GM21576 (cell line): ENCODE data around the gene ROR1.
A peak's percentile ranks its signal among the peaks of the same experiment; 100 is the strongest.

Experiments used
- ATAC-seq: cut with Tn5 transposase; IDR thresholded peaks from one replicate; pipeline ENCODE4 v1.9.1; 2021; ENCODE audit warnings: mild to moderate bottlenecking, moderate library complexity; ENCODE audit not compliant: unreplicated experiment

Gene ROR1

DNA sequence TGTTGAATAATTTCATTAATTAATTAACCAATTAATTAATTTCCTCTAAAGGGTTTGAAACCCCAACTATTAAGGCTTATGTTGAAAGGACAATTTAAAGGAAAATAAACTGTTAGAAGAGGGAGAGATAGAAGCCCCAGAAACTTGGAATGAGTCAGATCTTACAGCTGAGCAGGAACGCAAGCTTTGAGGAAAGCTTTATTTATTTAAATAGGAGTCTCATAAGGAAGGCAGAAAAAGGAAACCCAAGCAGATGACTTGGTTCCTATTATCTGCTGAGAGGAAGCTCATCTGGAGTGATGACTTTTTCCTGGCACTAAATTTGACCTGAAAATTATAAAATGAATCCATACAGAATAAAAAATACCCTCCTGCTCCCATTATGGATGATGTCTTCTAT, 105.1 kb downstream of the ROR1 start:
- ATAC-seq, result no peak

GRCh38 chr1:63880958-63881576, 107.2 kb downstream of the ROR1 start:
- no peak for ATAC-seq

GRCh38 chr1:63882048-63882704, 108.4 kb downstream of the ROR1 start:
- no peak for ATAC-seq

DNA sequence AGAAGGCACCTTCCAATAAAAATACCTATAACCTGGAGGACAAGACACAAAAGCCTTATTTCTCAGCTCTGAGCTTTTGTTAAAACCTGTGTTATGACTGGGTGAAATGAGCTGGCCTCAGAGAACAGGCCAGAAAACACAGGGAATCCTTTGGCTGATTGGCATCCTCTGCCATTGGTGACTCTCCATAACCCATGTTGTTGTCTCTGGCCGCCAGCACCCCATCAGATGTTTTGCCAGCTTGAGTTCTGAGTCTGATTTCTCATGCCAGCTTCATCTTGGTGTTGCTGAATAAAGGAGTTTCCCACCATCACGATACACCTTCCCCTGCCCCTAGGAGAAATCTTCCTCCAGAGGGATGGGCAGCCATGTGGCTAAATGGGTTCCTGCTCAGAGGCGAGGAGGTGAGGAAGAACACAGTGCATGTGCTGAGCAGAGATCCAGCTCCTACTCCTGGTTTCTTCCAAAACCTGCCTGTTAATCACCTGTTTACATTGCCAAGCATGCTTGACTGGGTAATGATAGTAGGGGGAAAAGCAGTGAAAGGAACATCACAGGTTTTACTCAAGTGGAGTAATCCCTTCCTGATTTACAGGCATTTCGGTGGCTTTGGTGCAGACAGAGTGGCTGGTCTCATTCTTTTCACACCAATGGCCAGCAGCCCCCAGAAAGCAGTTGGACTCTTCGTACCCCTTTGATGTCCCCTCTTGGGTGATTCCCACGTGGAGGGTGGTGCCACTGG, 109.8 kb downstream of the ROR1 start:
- ATAC-seq, result no peak

GRCh38 chr1:63884486-63884885, 110.7 kb downstream of the ROR1 start:
- ATAC-seq, result no peak

DNA sequence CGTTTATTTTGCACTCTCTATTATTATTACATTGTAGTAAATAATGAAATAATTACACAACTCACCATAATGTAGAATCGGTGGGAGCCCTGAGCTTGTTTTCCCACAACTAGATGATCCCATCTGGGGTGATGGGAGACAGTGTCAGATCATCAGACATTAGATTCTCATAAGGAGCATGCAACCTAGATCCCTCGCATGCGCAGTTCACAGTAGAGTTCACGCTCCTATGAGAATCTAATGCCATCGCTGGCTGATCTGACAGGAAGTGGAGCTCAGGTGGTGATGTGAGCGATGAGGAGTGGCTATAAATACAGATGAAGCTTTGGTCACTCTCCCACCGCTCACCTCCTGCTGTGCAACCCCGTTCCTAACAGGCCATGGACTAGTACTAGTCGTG, 112.1 kb downstream of the ROR1 start:
- no peak for ATAC-seq

- no peak for ATAC-seq
These were observed 112.5 kb downstream of the ROR1 start for GRCh38 chr1:63886340-63886739.

GRCh38 chr1:63887809-63888208, 114.0 kb downstream of the ROR1 start:
- ATAC-seq, result peak; percentile 39

GRCh38 chr1:63888984-63889383, 115.2 kb downstream of the ROR1 start:
- ATAC-seq, result no peak

GRCh38 chr1:63890468-63890867, 116.7 kb downstream of the ROR1 start:
- ATAC-seq, result no peak

DNA sequence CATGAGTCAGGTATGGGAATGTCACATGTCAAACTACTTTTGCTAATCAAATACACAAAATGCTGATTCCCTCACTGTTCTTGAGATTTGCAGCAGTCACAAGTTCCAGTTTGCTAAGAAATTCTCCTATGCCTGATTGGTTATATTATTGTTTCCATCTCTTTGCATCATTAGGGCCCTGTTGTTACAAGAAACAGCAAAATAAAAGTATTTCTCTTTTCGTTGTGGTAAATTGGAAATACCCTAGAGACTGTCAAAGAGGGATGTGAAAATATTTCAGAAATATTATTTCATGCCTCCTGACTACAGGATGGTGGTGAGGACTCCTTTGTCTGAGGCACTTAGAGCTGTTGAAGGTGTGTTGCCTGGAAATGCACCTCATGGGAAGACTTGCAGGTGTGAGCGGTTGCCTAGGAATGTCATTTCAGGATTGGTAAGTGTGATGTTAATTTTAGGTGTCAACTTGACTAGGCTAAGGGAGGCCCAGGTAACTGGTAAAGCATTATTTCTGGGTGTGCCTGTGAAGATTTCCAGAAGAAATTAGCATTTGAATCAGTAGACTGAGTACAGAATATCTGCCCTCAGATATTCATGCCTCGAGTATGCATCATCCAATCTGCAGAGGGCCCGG, 117.4 kb downstream of the ROR1 start:
- ATAC-seq, result no peak

GRCh38 chr1:63892632-63893395, 119.0 kb downstream of the ROR1 start:
- peak; percentile 99 for ATAC-seq

DNA sequence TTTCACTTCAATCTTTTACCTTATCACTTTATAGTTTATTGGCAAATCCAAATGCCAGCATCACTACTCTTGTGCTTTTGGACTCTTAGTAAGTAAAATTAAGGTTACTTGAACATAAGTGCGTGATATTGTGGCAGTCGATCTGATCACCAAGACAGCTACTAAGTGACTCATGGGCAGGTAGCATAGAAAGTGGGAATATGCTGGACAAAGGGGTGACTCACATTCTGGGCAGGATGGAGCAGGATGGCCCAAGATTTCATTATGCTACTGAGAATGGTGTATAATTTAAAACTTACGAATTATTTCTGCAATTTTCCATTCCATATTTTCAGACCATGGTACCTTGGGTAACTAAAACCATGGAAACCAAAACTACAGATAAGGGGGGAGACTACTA, 120.2 kb downstream of the ROR1 start:
- no peak for ATAC-seq

- no peak for ATAC-seq
These were observed 120.9 kb downstream of the ROR1 start for GRCh38 chr1:63894627-63895265.

- ATAC-seq, result no peak
These were observed 122.9 kb downstream of the ROR1 start for GRCh38 chr1:63896755-63897154.

GRCh38 chr1:63898428-63899196, 124.8 kb downstream of the ROR1 start:
- no peak for ATAC-seq

DNA sequence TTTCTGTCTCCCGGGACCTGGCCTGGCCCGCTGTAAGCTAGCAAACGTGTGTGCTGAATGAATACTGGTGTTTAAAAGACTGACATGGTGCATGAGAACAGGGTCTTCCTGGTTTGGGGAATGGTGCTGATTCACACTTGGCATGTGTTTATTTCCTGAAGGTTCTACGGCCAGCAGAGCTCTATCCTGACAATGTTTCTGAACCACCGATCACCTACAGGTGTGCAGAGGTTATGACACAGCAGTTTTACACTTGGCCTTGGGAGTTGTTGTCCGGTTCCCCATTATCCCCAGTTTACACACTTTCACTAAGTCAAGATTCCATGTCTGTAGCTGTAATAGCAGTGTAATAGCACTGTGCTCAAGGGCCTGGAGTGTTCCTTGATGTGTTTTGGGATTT, 127.3 kb downstream of the ROR1 start:
- no peak for ATAC-seq

DNA sequence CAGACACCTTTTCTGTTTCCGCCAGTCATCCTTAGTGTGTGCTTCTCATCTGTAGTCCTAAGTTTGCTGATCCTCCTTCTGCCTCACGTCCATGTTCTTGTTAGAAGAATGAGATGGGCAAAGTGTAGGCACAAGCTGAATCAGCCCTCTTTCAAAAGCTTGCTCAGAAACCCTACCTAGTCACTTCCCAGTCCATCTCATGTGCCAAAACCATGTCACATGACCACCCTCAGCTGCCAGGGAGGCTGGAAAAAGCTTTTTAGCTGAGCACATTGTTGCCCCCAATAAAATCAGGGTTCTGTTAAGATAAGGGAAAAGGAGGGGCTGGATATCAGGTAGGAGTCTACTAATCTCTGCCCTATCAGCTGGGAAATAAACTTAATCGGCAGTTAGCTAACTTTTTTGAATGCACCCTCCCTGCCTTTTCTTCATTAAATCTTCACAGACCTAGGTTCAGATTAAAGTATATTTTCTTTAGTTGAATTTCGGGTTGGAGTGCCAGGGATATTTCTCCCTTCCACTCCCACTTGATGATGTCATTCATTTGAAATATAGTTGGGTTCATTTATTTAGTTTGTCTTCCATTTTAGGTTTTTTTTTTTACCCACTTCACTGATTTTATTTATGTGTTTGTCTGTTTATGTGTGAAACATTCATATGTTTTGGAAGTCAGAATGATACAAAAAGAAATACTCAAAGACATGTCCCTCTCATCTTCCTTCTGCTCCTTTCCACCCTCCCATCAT, 129.2 kb downstream of the ROR1 start:
- no peak for ATAC-seq
